Measurements from ENCODE around the gene TUBG1. TPM values are rescaled to one million over a fixed set of nuclear protein-coding genes. Genes with fewer than 3 reads are reported as not detected.
"Not testable (repeated sequence)": the region's sequence is repeated elsewhere in the genome, so short reads cannot be mapped to it uniquely, and the experiment has no call there.

TUBG1 gene
- total RNA-seq, 1 donor from 2014 or later, result 21.7 TPM

- DNase-seq (ENCODE audit: low read depth in 2 of 2), result no peak
These were observed 13.8 kb downstream of the TUBG1 start for GRCh38 chr17:42623271-42623670.

DNA sequence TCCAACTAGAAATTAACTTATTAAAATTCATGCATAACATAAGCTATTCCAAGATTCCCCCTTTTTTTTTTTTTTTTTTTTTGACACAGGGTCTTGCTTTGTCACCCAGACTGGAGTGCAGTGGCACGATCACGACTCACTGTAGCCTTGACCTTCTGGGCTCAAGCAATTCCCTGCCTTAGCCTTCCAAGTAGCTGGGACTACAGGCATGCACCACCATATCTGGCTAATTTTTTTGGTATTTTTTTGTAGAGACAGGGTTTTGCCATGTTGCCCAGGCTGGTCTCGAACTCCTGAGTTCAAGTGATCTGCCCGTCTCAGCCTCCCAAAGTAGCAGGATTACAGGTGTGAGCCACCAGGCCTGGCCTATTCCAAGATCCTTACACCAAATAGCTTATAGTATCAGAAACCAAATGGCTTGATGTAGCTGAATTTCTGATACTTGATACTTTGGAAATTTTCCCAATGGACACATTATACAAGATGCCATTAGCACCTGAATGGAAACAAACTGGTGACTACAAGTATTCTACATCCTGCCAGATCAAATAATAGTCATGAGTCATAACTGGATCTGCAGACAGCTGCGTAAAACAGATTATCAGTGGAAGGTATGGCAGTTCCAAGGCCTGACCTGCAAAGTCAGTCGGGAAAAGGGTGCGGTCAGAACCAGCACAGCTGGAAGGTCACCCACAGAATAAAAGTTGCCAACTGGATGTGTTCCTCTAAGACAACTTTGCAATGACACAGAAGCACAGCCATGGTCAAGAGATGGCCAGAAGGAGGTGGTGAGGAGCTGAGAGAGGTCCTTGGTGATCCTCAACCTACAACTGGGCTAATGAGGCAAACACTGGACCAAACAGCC, 14.5 kb downstream of the TUBG1 start:
- DNase-seq (ENCODE audit: low read depth in 2 of 2), result peak; percentile 56 to 78

DNA sequence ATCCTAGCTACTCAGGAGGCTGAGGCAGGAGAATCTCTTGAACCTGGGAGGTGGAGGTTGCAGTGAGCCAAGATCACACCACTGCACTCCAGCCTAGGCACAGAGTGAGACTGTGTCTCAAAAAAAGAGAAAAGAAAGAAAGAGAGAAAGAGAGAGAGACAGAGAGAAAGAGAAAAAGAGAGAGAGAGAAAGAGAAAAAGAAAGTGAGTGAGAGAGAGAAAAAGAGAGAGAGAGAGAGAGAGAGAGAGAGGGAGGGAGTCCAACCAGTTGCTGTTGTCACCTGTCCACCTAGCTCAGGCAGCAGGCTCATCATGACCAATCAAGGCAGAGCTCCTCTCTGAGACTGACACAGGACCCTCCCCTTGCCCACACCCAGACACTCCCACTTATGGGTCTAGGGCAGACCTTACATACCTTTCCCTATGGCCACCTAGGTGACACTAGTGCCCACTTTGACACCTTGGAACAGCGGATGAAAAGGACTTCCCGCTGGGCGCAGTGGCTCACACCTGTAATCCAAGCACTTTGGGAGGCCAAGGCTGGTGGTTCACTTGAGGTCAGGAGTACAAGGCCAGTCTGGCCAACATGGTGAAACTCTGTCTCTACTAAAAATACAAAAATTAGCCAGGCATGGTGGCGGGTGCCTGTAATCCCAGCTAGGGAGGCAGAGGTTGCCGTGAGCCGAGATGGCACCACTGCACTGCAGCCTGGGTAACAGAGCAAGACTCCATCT, 17.7 kb downstream of the TUBG1 start:
- DNase-seq (ENCODE audit: low read depth in 2 of 2), result not testable (repeated sequence)

DNA sequence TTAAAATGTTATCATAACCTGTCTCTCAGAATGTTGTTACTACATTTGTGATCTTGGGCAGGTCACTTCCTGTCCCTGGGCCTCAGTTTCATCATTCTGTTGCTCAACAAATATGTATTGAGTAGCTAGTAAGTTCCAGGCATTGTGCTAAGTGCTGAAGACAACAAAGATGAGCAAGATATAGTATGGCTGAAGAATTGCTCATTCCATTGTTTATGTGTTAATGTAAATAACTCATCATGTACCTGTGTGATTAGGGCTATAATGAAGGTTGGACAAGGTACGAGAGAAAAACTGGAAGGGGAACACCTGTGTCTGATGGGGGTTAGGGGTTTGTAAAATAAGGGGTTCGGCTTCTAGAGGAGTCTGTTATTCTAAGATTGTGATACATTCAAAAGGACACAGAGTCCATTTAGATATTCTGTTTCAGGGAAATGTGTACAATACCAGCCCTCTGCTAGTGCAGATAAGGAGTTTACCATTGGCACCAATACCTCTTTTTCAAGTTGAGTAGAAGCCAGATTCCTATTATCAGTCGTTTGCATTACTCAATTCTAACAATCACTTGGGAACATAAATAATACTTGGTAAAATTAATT, 20.0 kb downstream of the TUBG1 start:
- no peak for DNase-seq (ENCODE audit: low read depth in 2 of 2)

GRCh38 chr17:42632949-42633444, 23.5 kb downstream of the TUBG1 start:
- DNase-seq (ENCODE audit: low read depth in 2 of 2), result no peak

GRCh38 chr17:42639525-42640113, 30.1 kb downstream of the TUBG1 start:
- DNase-seq (ENCODE audit: low read depth in 2 of 2), result no peak

- no peak for DNase-seq (ENCODE audit: low read depth in 2 of 2)
These were observed 30.6 kb downstream of the TUBG1 start for GRCh38 chr17:42640121-42640520.

GRCh38 chr17:42642336-42642735, 32.9 kb downstream of the TUBG1 start:
- DNase-seq (ENCODE audit: low read depth in 2 of 2), result no peak

GRCh38 chr17:42647778-42648177, 38.3 kb downstream of the TUBG1 start:
- no peak for DNase-seq (ENCODE audit: low read depth in 2 of 2)

GRCh38 chr17:42651392-42651791, 41.9 kb downstream of the TUBG1 start:
- DNase-seq (ENCODE audit: low read depth in 2 of 2), result no peak

- no peak for DNase-seq (ENCODE audit: low read depth in 2 of 2)
These were observed 44.0 kb downstream of the TUBG1 start for GRCh38 chr17:42653179-42654124.

GRCh38 chr17:42655528-42655927, 46.0 kb downstream of the TUBG1 start:
- no peak for DNase-seq (ENCODE audit: low read depth in 2 of 2)

GRCh38 chr17:42657824-42658588, 48.5 kb downstream of the TUBG1 start:
- DNase-seq (ENCODE audit: low read depth in 2 of 2), result no peak

DNA sequence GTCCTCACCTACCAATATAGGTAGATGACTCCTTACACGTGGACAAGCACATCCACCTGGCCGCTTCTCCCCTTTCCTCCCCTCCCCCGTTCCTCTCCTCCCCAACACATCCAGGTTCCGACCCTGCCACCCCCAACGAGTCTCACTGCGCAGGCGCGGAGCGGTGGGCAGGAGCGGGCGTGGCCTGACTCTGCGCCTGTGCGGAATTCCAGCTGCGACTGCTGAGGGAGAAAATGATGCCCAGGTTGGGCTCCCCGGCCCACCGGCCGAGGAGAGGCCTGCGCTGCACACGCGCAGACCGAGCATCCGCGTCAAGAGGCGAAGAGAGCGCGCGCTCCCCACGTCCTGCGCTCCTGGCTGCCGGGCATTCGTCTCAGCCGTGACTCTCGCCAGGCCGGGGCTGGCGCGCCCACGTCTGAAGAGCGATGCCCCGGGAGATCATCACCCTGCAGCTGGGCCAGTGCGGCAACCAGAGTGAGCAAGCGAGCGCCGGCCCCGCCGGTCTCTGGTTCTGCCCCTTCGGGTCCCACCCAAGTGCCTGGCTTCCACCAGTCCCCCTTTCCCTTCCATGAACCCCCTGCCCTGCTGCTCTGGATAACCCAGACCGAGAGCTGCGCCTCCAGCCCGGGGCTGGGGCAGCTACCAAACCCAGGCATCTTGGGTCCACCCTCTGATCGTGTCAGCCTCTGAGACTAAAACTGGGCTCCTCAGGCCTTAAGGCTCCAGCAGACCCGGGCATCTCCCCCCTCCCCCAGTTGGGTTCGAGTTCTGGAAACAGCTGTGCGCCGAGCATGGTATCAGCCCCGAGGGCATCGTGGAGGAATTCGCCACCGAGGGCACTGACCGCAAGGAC, 49.8 kb downstream of the TUBG1 start, which contains the start of gene TUBG2:
Gene TUBG2 (plus strand): TSS at position 206 of the 853 bp plus-strand sequence. CDS start 220 bp downstream, at position 426.
- DNase-seq (ENCODE audit: low read depth in 2 of 2), result peak; percentile 82 to 91

DNA sequence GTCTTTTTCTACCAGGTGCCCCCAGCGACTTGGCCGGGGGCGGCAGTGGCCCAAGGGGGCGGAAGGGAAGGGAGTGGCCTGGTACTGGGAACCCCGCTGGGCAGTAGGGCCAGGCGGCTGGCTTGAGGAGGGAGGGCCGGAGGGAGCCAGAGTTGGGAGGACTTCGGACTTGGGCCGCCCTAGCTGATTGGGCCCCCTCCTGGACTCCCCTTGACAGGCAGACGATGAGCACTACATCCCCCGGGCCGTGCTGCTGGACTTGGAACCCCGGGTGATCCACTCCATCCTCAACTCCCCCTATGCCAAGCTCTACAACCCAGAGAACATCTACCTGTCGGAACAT, 50.4 kb downstream of the TUBG1 start:
- not testable (repeated sequence) for DNase-seq (ENCODE audit: low read depth in 2 of 2)

GRCh38 chr17:42660692-42661345, 51.3 kb downstream of the TUBG1 start:
- peak in 1 of 2 donors; percentile 58 for DNase-seq (ENCODE audit: low read depth in 2 of 2)

Measured in dermis microvascular lymphatic vessel endothelial cell (primary cell).